GM23248 (cell line): Measurements from ENCODE around the gene LECT2. TPM values are rescaled to one million over a fixed set of nuclear protein-coding genes. Genes with fewer than 3 reads are reported as not detected.

ENCODE experiments used
- DNase-seq: peaks from one replicate; pipeline ENCODE4 v3.0.0-alpha.2; 2015
- H2AFZ ChIP-seq: fragments of 200-600 bp; sonication (generic); 2 replicates; pipeline ENCODE4 v1.6.1; 2016; ENCODE audit warnings: antibody characterized with exemption
- H3F3A ChIP-seq: fragments of 200-600 bp; sonication (generic); 2 replicates; pipeline ENCODE4 v1.6.1; 2016; ENCODE audit warnings: mild to moderate bottlenecking, antibody characterized with exemption, mixed run types; ENCODE audit not compliant: insufficient read depth
- H3K27ac ChIP-seq: fragments of 200-600 bp; sonication (generic); 2 replicates; pipeline ENCODE4 v1.5.1; 2016; ENCODE audit warnings: mild to moderate bottlenecking
- H3K27me3 ChIP-seq: fragments of 200-600 bp; sonication (generic); replicated peaks from 2 replicates; pipeline ENCODE4 v1.6.1; 2016; ENCODE audit warnings: mild to moderate bottlenecking; ENCODE audit not compliant: insufficient read depth
- H3K36me3 ChIP-seq: fragments of 200-600 bp; sonication (generic); 2 replicates; pipeline ENCODE4 v1.6.1; 2016; ENCODE audit warnings: low read depth, mild to moderate bottlenecking
- H3K4me1 ChIP-seq: fragments of 200-600 bp; sonication (generic); 2 replicates; pipeline ENCODE4 v1.6.1; 2016; ENCODE audit warnings: mild to moderate bottlenecking; ENCODE audit not compliant: insufficient read depth
- H3K4me2 ChIP-seq: fragments of 200-600 bp; sonication (generic); one replicate; pipeline ENCODE4 v1.6.1; 2016; ENCODE audit warnings: mild to moderate bottlenecking; ENCODE audit not compliant: unreplicated experiment
- H3K4me3 ChIP-seq: fragments of 200-600 bp; sonication (generic); 2 replicates; pipeline ENCODE4 v1.5.1; 2016; ENCODE audit warnings: mild to moderate bottlenecking
- H3K79me2 ChIP-seq: fragments of 200-600 bp; sonication (generic); 2 replicates; pipeline ENCODE4 v1.6.1; 2016; ENCODE audit warnings: mild to moderate bottlenecking; ENCODE audit not compliant: insufficient read depth
- H3K9ac ChIP-seq: fragments of 200-600 bp; sonication (generic); 2 replicates; pipeline ENCODE4 v1.6.1; 2016; ENCODE audit warnings: mild to moderate bottlenecking
- H3K9me2 ChIP-seq: fragments of 200-600 bp; sonication (generic); 2 replicates; pipeline ENCODE4 v1.6.1; 2016; ENCODE audit warnings: mixed run types, mild to moderate bottlenecking, moderate library complexity; ENCODE audit not compliant: insufficient read depth
- H3K9me3 ChIP-seq: fragments of 200-600 bp; sonication (generic); one replicate; pipeline ENCODE4 v1.6.1; 2017; ENCODE audit warnings: low read depth
- H4K20me1 ChIP-seq: fragments of 200-600 bp; sonication (generic); 2 replicates; pipeline ENCODE4 v1.6.0; 2016; ENCODE audit not compliant: insufficient read depth
- EZH2 ChIP-seq: fragments of 200-600 bp; sonication (generic); IDR thresholded peaks from 2 replicates; pipeline ENCODE4 v1.6.1; 2018; ENCODE audit warnings: antibody characterized with exemption, mild to moderate bottlenecking; ENCODE audit not compliant: insufficient read depth, poor library complexity, severe bottlenecking
- EZH2phosphoT487 ChIP-seq: fragments of 200-600 bp; sonication (generic); IDR thresholded peaks from 2 replicates; pipeline ENCODE4 v1.6.1; 2018; ENCODE audit warnings: antibody characterized with exemption, moderate library complexity, mild to moderate bottlenecking, low read depth; ENCODE audit not compliant: insufficient read depth
- WGBS, 2 experiments: methylation state at CpG; one replicate each; pipeline ENCODE4 v1.1.6; 2015 to 2017; ENCODE audit warnings: low lambda C conversion rate in 2 of 2, low coverage in 1 of 2; ENCODE audit errors: missing lambda C conversion rate in 2 of 2; 5-methylcytosine and 5-hydroxymethylcytosine counted together
- in situ Hi-C: fragments of 300-500 bp; cut with MboI; formaldehyde crosslinking; loops from 2 replicates; pipeline ENCODE4 v1.15.0; 2020
- polyA plus RNA-seq: library from polyadenylated mRNA; unstranded; fragments of >200 nt; fragmentation: Nextera tagmentation; extraction: Ambion mirVana; gene quantifications from 2 replicates; pipeline ENCODE4 v1.2.1, GENCODE V29; 2016
- total RNA-seq: library from RNA; depleted of rRNA; stranded (reverse); fragments of >200 nt; shearing (Covaris generic); gene quantifications from 2 replicates; pipeline ENCODE4 v1.2.3, GENCODE V29; 2014

Gene LECT2
- total and polyA plus RNA-seq, 2 experiments from 2014 or later = 0.32 to 0.41 TPM

- Histone ChIP-seq H3K27ac (no peak overlapping the region), H3K79me2 (no peaks in the 10 kb centered on the region), H3K9ac (no peak overlapping the region), H3K9me3 (no peaks in the 10 kb centered on the region), H3K4me2 (no peak overlapping the region), H3K4me3 (no peak overlapping the region), H3F3A (peaks cover 6% of the 10 kb centered on the region; the same call in 1 of the 2 replicates), H2AFZ (no peak overlapping the region), H3K27me3 (no peaks in the 10 kb centered on the region), H3K9me2 (no peaks in the 10 kb centered on the region), H3K36me3 (no peaks in the 10 kb centered on the region), H4K20me1 (no peaks in the 10 kb centered on the region), H3K4me1 (peaks cover 12% of the 10 kb centered on the region)
- in situ Hi-C loops = no loop called here
- TF ChIP-seq EZH2 (no peak), EZH2phosphoT487 (no peak)
- no peak for DNase-seq
- 75 to 77% methylated on average over 4 of the region's 4 CpGs for WGBS, 2 experiments
Observed at GRCh38 chr5:135966165-135966564, 11.4 kb upstream of the LECT2 start.

- no peak overlapping the region for H3K4me3 ChIP-seq
- H2AFZ ChIP-seq = no peak overlapping the region
- no peaks in the 10 kb centered on the region for H3K9me3 ChIP-seq
- WGBS, 2 experiments = 99 to 100% methylated on average over 3 of the region's 3 CpGs
- H3K4me1 ChIP-seq = peaks cover 12% of the 10 kb centered on the region
- no peaks in the 10 kb centered on the region for H4K20me1 ChIP-seq
- H3K9me2 ChIP-seq = no peaks in the 10 kb centered on the region
- TF ChIP-seq EZH2 (no peak), EZH2phosphoT487 (no peak)
- DNase-seq = no peak
- no peak overlapping the region for H3K27ac ChIP-seq
- H3K9ac ChIP-seq = no peak overlapping the region
- in situ Hi-C loops = no loop called here
- H3K27me3 ChIP-seq = no peaks in the 10 kb centered on the region
- H3K4me2 ChIP-seq = no peak overlapping the region
- peaks cover 6% of the 10 kb centered on the region; the same call in 1 of the 2 replicates for H3F3A ChIP-seq
- no peaks in the 10 kb centered on the region for H3K36me3 ChIP-seq
- no peaks in the 10 kb centered on the region for H3K79me2 ChIP-seq
Observed at GRCh38 chr5:135965504-135965903, 10.7 kb upstream of the LECT2 start.

GRCh38 chr5:135964670-135965320 lies 10.0 kb upstream of the LECT2 start:
- H3K9me3 ChIP-seq = no peaks in the 10 kb centered on the region
- H3K9ac ChIP-seq = no peak overlapping the region
- TF ChIP-seq EZH2phosphoT487 (no peak), EZH2 (no peak)
- WGBS, 2 experiments = 29 to 54% methylated on average over 1 of the region's 1 CpG
- no peak overlapping the region for H3K4me2 ChIP-seq
- in situ Hi-C loops = no loop called here
- peak; percentile 41 for DNase-seq
- no peaks in the 10 kb centered on the region for H3K79me2 ChIP-seq
- H3K4me3 ChIP-seq = no peak overlapping the region
- H3K4me1 ChIP-seq = peaks cover 12% of the 10 kb centered on the region
- H3K36me3 ChIP-seq = no peaks in the 10 kb centered on the region
- H3K9me2 ChIP-seq = no peaks in the 10 kb centered on the region
- no peak overlapping the region for H2AFZ ChIP-seq
- no peaks in the 10 kb centered on the region for H3K27me3 ChIP-seq
- no peak overlapping the region for H3K27ac ChIP-seq
- H4K20me1 ChIP-seq = no peaks in the 10 kb centered on the region
- H3F3A ChIP-seq = peaks cover 6% of the 10 kb centered on the region; the same call in 1 of the 2 replicates

- H3K9ac ChIP-seq = no peak overlapping the region
- in situ Hi-C loops = no loop called here
- H3K4me1 ChIP-seq = no peaks in the 10 kb centered on the region
- H3K36me3 ChIP-seq = no peaks in the 10 kb centered on the region
- DNase-seq = no peak
- 84 to 89% methylated on average over 4 of the region's 4 CpGs for WGBS, 2 experiments
- H3K4me3 ChIP-seq = no peak overlapping the region
- H3K79me2 ChIP-seq = no peaks in the 10 kb centered on the region
- no peaks in the 10 kb centered on the region for H3K27me3 ChIP-seq
- H3K4me2 ChIP-seq = no peak overlapping the region
- no peaks in the 10 kb centered on the region for H4K20me1 ChIP-seq
- H3K9me2 ChIP-seq = no peaks in the 10 kb centered on the region
- no peaks in the 10 kb centered on the region for H3K9me3 ChIP-seq
- no peak overlapping the region for H2AFZ ChIP-seq
- TF ChIP-seq EZH2phosphoT487 (no peak), EZH2 (no peak)
- H3K27ac ChIP-seq = no peak overlapping the region
- H3F3A ChIP-seq = no peaks in the 10 kb centered on the region
Observed at GRCh38 chr5:135955525-135955924, 742 bp upstream of the LECT2 start.

- H3K9me3 ChIP-seq = no peaks in the 10 kb centered on the region
- TF ChIP-seq EZH2phosphoT487 (no peak), EZH2 (no peak)
- in situ Hi-C loops = no loop called here
- no peaks in the 10 kb centered on the region for H3K27me3 ChIP-seq
- no peaks in the 10 kb centered on the region for H3F3A ChIP-seq
- no peaks in the 10 kb centered on the region for H3K36me3 ChIP-seq
- no peaks in the 10 kb centered on the region for H3K4me1 ChIP-seq
- H3K4me2 ChIP-seq = no peak overlapping the region
- no peak overlapping the region for H3K4me3 ChIP-seq
- H3K9me2 ChIP-seq = no peaks in the 10 kb centered on the region
- H2AFZ ChIP-seq = no peak overlapping the region
- H3K9ac ChIP-seq = no peak overlapping the region
- no peak overlapping the region for H3K27ac ChIP-seq
- no peaks in the 10 kb centered on the region for H4K20me1 ChIP-seq
- DNase-seq = no peak
- no peaks in the 10 kb centered on the region for H3K79me2 ChIP-seq
- 78 to 87% methylated on average over 2 of the region's 2 CpGs for WGBS, 2 experiments
Observed at GRCh38 chr5:135953850-135954249, 933 bp downstream of the LECT2 start.
